ENCODE results near the gene BICC1.

BICC1 gene

DNA sequence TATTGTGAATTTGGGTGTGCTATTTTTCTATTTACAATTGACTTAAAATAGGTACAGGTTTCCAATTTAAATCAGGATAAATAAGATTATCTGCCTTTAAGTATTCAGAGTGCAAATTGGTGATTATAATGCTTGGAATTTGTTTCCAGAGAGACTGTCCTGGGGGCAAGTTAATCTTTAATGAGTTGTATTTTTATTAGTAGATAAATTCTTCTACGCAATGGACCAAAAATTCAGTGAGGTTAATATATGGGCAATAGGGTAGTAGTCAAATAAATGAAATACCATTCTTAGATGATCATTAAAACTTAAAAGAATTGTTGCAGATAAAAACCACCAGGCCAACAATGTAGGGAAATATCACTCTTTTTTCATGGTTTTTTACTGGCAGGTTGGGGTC lies 3.4 kb downstream of the BICC1 start:
- DNase-seq (ENCODE audit: low read depth): no peak

- no peak for DNase-seq (ENCODE audit: low read depth)
Observed at GRCh38 chr10:58516671-58517070, 4.0 kb downstream of the BICC1 start.

DNA sequence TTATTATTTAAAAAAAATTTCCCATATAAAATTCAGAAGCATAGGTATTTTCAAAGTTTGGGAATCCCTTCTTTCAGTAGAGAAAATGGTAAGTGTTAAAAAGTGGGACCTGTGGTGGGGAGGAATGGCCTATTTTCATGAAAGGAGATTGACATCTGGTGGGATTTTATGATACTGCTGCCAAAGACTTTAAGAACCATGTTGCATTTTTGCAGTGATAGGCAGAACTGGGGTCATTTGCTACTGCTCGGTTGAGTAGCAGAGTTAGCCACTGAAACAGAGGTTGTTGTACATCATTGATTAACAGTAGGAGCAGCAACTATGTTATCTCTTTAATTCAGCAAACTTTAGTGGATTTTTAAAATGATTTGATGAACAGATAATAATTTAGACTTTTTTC lies 4.4 kb downstream of the BICC1 start:
- no peak for DNase-seq (ENCODE audit: low read depth)

DNA sequence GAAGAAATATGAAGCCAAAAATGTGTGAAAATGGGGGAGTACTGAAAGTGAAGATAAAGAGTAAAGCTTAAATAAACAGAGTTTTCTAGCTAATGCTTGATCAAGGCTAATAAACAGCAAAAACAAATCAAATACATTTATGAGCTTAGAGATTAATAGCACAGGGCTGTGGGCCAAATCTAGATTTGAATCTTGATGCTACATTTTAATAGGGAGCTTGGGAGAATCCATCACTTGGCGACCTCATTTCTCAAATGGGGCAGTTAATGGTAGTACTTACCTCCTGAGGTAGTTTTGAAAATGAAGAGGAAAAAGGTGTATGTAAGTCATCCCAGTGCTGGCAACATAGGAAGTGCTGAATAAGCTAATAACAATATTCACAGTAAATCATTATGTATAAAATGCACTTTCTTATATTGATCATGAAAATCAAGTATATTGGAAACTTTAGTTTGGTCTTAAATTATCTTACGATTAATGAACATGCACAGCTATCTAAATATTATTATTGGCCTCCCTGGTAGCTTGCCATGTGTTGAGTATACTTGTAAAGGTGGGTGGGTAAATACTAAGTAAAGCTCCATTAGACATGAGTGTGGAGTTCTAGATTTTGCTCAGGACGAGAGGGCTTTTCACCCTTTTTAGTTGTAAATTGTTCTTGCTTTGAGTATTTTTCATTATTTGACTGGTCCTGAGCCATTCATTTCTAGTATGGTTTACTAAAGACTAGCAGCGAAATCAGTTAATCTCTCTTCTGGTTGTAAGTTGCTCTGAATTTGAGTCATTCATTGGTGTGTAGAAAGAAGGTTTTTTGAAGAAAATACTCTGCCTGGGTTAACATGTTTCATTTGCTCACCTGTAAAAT lies 5.1 kb downstream of the BICC1 start:
- DNase-seq (ENCODE audit: low read depth): no peak

DNA sequence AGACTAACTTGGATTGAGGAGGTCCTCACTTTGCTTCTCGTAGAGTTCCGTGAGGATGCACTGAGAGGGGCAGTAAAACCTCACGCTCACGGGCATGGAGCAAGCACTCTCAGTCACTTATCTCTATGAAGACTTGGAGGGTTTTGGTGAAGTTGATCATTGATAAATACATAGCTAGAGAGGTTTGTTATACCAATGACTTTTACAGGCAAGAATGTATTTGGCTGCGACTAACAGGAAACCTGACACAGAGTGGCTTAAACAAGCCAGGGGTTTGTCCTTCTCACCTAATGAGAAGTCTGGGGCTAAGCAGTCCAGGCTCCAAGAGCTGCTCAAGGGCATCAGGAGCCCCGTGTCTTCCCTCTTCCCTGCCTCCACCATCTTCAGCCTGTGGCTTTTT lies 6.1 kb downstream of the BICC1 start:
- DNase-seq (ENCODE audit: low read depth): no peak

DNA sequence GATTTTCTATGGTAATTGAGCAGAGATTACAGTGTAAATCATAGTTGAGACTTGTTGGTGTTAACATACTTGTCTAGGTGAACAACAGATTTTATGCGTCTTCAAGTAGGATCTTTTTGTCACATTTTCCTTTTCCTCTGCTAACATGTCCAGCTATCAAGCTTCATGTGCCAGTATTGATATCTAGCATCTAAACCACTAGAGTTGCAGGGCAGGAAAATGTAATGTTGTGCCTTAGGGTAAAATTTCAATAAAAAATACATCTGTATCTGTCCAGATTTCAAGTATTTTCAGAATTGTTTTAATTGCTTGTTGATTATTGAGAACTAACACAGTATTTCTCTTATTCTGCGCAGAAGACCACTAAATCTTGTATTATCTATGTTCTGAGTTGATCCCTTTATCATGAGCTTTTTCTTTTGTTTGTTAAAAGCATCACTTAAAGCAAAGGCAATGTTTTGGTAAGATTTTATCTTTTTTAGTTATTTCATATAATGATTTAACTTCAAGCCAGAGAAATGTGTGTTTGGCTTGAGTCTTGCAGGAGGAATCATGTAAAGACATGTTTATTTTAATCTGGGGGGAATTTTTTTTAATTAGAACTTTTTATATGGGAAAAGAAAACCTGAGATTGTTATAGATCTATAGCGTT lies 16.5 kb downstream of the BICC1 start:
- DNase-seq (ENCODE audit: low read depth): no peak

GRCh38 chr10:58531084-58531695 lies 18.5 kb downstream of the BICC1 start:
- no peak for DNase-seq (ENCODE audit: low read depth)

DNA sequence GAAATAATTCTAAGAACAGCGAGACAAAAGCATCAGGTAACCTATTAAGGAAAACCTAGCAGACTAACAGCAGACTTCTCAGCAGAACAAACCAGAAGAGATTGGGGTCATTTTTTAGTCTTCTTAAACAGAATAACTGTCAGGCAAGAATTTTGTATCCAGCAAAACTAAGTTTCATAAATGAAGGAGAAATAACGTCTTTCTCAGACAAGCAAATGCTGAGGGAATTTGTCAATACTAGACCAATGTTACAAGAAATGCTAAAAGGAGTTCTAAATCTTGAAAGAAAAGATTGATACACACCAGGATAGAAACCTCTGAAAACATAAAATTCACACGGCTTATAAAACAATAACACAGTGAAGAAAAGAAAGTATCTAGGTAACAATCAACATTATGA lies 22.6 kb downstream of the BICC1 start:
- no peak for DNase-seq (ENCODE audit: low read depth)

DNA sequence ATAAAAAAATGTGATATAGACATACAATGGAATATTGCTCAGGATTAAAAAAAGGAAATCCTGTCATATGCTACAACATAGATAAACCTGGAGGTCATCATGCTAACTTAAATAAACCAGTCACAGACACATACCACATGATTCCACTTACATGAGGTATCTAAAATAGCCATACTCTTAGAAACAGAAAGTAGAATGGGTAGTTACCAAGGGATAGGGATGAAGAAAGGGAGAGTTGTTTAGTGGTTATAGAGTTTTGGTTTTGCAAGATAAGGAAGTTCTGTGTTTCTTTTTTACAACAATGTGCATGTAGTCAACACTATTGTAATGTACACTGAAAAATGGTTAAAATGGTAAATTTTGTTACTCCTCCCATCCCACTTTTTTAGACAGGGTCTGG lies 30.5 kb downstream of the BICC1 start:
- no peak for DNase-seq (ENCODE audit: low read depth)

DNA sequence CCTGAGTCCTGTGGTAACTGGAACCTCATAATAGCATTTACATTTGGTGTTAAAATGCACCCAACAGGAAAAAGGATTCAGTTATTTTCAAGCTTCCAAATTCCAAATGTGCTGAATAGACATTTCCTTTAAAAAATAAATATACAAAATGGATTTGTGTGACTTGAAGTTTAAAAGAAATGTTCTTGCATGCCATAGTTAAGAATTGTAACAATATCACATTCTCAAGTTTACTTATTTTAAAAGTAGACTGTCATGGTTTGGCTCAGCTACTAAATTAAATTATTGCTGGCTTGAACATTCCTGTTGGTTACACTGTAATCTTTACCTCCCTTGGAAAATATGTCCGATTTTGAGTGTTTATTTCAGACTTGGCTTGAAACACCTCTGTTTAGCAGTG lies 31.5 kb downstream of the BICC1 start:
- no peak for DNase-seq (ENCODE audit: low read depth)

DNA sequence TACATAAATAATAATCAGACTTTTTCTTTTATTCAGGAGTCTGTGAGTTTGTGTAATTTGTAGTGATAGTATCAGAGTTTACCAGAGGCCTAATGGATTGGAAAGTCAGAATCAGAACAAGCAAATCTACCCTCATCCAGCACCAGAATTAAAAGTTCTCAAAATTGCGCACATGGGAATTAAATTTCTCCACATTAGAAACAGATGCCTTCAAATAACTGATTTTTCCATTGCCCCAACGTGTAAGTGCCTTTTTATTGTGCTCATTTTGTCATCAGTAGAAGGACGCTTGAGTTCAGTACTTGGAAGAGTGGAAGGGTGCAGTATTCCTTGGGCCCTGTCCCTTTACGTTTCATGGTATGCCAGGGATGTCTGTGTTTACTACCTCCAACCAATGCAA lies 32.8 kb downstream of the BICC1 start:
- no peak for DNase-seq (ENCODE audit: low read depth)

DNA sequence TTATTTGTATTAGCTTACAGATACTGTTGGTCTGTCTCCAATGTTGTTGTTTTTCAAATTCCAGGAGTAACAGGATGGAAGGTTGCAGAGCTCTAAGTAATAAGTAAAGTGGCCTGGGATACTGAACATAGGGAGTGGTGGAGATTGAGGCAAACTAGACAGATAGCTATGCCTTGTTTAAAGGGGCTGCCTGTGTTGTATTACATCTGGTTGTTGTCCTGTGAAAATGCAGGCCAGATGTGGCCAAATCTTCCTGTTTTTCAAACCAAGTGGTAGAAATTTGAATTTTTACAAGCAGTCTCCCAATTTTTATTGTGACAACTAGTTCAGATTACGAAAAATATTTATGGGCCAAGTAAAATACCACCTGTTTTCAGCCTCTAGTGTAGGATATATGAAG lies 33.5 kb downstream of the BICC1 start:
- no peak for DNase-seq (ENCODE audit: low read depth)

GRCh38 chr10:58546722-58547445 lies 34.2 kb downstream of the BICC1 start:
- DNase-seq (ENCODE audit: low read depth): no peak

DNA sequence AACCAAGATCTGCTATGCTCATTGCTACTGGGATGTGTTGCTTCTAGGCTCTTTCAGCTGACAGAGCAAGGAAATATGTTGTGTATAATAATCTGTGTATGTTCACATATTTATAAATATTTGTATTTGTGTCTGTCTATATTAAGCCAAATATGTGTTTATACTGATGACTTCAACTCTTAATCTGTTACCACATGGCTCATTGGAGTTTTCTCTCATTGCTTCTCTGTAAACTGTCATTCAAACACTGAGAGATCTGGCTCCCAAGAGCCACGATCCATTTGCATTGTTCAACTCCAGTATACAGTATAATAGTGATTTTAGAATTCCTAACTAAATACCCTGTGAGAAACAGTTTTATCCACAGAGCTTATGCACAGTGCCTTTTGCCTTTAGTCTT lies 35.3 kb downstream of the BICC1 start:
- no peak for DNase-seq (ENCODE audit: low read depth)

- no peak for DNase-seq (ENCODE audit: low read depth)
Observed at GRCh38 chr10:58554316-58554715, 41.6 kb downstream of the BICC1 start.

DNA sequence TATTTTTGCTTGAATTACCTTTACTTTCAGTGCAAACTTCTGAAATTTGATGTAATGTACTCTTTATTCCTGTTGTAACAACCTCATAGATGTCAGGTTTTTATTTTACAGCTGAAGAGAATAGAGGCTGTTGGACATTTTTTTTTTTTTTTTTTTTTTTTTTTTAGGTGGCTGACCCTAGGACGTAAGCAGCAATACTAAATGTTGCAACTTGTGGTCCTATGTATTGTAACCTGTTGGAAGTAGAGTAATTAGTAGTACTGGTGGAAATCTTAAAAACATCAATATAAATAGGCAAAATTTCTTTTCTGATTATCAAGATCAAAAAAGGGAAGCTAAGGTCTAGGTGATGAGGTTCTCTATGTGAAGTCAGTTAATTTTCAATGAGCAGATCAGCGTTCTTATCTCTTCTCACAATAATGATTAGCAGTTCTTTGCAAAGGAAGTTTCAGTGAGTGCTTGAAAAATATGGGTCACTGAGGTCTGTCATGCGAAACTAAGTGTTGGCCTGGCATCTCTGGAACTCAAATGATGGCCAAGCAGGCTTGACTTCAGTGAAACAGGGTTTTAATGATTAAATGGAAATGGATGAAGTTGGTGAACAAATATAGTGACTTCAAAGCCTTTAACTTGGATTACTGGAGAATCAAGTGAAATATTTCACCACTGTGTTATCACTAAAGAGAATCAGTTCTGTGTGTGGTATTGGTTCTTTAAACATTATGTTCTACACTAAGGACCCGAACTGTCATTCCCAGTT lies 42.7 kb downstream of the BICC1 start:
- no peak for DNase-seq (ENCODE audit: low read depth)

DNA sequence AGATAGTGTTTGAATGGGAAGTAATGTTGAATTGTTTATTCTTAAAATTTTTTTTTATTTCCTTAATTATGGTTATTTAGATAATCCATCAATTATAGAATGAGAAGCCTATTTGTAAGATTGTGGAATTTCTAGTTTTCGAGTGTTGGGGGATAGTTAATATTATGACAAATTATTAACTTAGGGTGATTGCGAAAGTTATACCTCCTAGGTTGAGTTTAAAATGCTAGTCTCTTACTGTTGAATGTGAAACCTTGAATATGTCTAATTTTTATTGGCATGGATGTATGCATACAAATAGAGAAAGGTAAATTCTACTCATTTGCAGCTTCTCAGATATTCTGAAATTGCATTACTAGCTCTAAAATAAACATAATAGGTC lies 43.2 kb downstream of the BICC1 start:
- no peak for DNase-seq (ENCODE audit: low read depth)

GRCh38 chr10:58556516-58557165 lies 44.0 kb downstream of the BICC1 start:
- no peak for DNase-seq (ENCODE audit: low read depth)

DNA sequence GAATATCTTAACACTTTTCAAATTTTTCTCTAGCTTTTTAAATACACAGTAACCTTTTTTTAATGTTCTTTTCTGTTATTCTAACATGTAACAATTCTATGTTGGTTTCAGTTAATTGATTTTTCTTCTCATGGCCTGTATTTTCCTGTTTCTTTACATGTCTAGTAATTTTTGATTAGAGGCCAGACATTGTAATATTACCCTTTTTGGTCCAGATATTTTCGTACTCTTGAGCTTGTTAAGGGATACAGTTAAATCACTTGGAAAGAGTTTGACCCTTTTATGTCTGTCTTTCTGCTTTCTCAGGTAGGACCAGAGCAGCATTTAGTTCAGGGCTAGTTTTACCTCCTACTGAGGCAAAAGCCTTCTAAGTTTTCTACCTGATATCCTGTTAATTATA lies 45.0 kb downstream of the BICC1 start:
- DNase-seq (ENCODE audit: low read depth): no peak

- DNase-seq (ENCODE audit: low read depth): no peak
Observed at GRCh38 chr10:58560068-58560467, 47.4 kb downstream of the BICC1 start.

- DNase-seq (ENCODE audit: low read depth): no peak
Observed at GRCh38 chr10:58565271-58565670, 52.6 kb downstream of the BICC1 start.
